ENCODE data around the gene UCKL1.
A peak's percentile ranks its signal among the peaks of the same experiment; 100 is the strongest.

Gene UCKL1

DNA sequence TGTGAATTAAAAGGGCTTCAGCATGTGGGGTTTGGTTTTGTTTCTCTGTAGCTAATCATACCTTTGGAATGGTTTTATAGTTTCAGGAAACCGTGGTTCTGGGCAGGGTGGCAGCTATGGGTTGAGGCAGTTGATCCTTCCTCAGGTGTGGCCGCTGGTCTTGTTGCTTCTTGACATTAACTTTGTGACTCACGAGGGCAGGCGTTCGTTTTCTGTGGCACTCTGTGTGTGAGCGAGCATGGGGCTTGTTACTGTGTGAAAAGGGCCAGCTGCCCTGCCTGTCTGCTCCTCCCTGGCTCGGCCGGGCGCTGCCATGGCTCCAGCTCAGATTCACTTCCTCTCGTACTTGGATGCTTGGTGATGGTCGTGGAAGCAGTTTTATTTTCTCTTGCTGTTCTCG, 45.0 kb downstream of the UCKL1 start:
- Mint-ChIP-seq H3K27me3 (ENCODE audit: low read depth) (no peaks in the 10 kb centered on the region), H3K36me3 (ENCODE audit: low read depth) (peaks cover 13% of the 10 kb centered on the region), H3K4me3 (no peak overlapping the region), H3K9me3 (peaks cover 3% of the 10 kb centered on the region), H3K27ac (no peak overlapping the region), H3K4me1 (ENCODE audit: low read depth) (peaks cover 22% of the 10 kb centered on the region)

DNA sequence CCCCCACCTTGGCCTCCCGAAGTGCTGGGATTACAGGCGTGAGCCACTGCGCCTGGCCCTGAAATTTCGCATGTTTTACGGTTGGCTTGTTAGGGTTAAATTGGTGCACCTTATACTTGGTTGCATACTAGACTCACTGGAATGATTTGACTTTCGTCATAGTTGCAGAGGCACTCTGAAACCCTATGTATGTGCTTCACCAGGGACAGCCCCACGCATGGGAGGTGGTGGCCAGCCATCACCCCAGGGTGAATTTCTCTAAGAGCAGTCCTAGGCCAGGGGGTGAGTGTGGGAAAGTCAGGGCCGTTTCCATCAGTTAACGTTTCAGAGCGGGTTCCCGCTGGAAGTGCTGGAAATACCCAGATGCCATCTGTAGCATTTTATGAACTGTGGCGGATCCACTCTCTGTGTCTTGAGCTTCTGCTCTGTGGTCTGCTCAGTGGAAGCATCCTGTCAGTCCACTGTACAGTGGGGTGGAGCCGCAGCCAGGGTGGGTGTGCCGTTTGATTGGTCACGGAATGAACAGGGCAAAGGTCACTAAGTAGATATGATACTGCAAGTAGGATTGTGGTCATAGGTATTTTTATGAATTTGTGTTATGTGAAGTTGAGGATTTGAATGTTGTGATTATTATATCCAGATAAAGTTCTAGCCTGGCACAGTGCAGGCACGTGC, 48.1 kb downstream of the UCKL1 start:
- H3K27me3 Mint-ChIP-seq (ENCODE audit: low read depth): no peaks in the 10 kb centered on the region

DNA sequence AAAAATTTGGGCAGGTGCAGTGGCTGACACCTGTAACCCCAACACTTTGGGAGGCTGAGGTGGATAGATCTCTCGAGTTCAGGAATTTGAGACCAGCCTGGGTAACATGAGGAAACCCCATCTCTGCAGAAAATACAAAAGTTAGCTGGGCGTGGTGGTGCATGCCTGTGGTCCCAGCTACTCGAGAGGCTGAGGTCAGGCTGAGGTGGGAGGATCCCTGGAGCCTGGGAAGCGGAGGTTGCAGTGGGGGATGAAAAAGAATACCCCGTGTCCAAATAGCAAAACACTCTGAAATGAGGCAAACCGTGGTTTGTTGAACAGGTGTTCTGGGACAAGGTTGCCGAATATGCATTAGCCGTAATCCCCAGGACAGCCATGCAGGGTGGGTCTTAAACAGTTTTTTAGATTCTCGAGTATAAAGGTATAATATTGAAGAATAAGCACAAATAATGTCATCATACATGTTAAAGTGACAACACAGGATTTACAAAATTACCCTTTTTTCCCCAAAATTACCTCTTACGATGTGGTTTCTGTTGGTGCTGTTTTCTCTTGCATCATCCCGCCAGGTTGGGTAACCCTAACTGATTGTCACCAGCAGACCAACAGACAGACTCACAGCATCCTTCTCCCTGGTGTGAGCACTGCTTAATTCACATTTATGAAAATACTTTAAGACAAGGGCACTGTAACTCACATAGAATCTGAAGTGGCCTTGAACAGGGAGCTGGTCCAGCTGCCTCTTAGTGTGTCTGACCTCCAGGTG, 52.2 kb downstream of the UCKL1 start:
- Mint-ChIP-seq H3K27me3 (ENCODE audit: low read depth) (no peaks in the 10 kb centered on the region), H3K9me3 (no peaks in the 10 kb centered on the region), H3K27ac (peak overlapping the region; percentile 72), H3K4me1 (ENCODE audit: low read depth) (peaks cover 22% of the 10 kb centered on the region), H3K4me3 (no peak overlapping the region), H3K36me3 (ENCODE audit: low read depth) (peaks cover 12% of the 10 kb centered on the region)

More for the DNA sequence above, 48.1 kb downstream of the UCKL1 start:
- H3K36me3 Mint-ChIP-seq (ENCODE audit: low read depth): peaks cover 11% of the 10 kb centered on the region
- H3K9me3 Mint-ChIP-seq: no peaks in the 10 kb centered on the region
- H3K4me1 Mint-ChIP-seq (ENCODE audit: low read depth): peaks cover 27% of the 10 kb centered on the region
- H3K27ac Mint-ChIP-seq: peak overlapping the region; percentile 21
- H3K4me3 Mint-ChIP-seq: no peak overlapping the region

DNA sequence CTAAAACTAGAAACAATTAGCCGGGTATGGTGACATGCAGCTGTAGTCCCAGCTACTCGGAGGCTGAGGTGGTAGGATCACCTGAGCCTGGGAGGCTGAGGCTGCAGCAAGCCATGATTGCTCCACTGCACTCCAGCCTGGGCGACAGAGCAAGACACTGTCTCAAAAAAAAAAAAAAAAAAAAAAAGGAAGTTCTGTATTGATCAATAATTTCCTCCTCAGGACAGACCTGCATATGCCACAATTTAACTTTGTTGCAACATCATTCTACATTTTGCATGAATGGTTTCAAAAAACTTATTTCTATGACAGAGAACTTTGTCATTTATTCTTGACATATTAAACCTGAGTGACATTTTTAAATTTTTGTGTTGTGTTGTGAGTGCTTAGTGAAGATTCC, 55.8 kb downstream of the UCKL1 start:
- H3K9me3 Mint-ChIP-seq: no peaks in the 10 kb centered on the region
- peaks cover 45% of the 10 kb centered on the region for H3K4me1 Mint-ChIP-seq (ENCODE audit: low read depth)
- H3K27me3 Mint-ChIP-seq (ENCODE audit: low read depth): no peaks in the 10 kb centered on the region
- no peak overlapping the region for H3K4me3 Mint-ChIP-seq
- no peak overlapping the region for H3K27ac Mint-ChIP-seq
- peaks cover 26% of the 10 kb centered on the region for H3K36me3 Mint-ChIP-seq (ENCODE audit: low read depth)

DNA sequence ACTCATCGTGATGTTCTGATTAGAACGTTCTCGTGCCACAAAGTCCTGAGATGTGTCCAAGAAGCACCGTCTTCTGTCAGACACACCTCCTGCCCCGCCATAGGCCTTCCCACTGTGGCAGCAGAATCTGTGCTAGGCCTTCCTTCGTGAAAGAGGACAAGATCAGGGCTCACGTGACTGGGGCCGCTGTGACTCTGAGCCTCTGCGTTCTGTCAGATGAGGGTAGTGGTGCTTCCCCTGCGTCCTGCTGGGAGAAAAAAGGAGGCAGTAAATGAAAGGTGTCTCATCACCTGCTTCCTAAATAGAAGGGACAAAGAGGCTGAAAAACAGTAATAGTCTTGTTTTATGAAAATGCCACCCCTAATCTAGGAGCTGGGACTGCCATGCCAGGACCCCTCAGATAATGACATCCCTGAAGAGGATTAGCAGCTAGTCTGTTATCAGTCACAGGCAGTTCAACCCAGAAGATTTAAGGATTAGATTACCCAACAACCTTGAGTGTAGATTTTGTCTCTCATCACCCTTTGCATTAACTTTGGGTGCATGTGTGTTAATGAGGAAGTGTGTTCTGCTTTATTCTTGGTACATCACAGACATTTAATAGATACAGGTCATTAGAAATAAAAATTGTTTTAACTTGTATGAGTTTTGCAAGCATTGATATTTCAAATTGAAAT, 57.2 kb downstream of the UCKL1 start:
- H3K27me3 Mint-ChIP-seq (ENCODE audit: low read depth): no peaks in the 10 kb centered on the region
- H3K4me3 Mint-ChIP-seq: no peak overlapping the region
- peaks cover 21% of the 10 kb centered on the region for H3K36me3 Mint-ChIP-seq (ENCODE audit: low read depth)
- H3K4me1 Mint-ChIP-seq (ENCODE audit: low read depth): peaks cover 44% of the 10 kb centered on the region
- no peaks in the 10 kb centered on the region for H3K9me3 Mint-ChIP-seq
- H3K27ac Mint-ChIP-seq: peak overlapping the region; percentile 55

DNA sequence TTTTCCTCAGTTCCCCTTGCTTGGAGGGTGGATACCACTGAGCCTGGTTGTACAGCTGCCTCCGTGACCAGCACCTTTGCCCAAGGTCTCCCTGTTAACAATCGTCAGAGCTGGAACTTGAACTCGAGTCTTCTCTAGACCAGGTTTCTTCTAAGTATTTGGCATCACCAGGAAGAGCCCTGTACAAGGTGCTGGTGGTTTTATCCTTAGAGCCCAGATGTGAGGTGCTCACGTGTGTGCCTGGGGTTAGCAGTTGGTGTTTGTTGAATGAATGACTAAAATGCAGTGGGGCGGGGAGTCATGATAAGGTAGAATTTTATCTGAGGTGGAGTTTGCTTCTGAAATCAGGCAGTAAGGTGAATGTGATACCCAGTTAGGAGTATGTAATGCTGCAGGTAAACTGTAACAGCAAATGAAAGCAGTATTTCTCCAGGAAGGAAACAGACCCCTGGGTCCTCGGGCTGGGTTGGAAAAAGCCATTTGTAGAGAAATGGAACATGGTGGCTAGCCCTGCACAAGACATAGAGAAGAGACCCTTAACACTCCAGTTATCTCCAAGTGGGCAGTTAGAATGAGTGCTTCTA, 58.1 kb downstream of the UCKL1 start:
- H3K27ac Mint-ChIP-seq: peak overlapping the region; percentile 47

DNA sequence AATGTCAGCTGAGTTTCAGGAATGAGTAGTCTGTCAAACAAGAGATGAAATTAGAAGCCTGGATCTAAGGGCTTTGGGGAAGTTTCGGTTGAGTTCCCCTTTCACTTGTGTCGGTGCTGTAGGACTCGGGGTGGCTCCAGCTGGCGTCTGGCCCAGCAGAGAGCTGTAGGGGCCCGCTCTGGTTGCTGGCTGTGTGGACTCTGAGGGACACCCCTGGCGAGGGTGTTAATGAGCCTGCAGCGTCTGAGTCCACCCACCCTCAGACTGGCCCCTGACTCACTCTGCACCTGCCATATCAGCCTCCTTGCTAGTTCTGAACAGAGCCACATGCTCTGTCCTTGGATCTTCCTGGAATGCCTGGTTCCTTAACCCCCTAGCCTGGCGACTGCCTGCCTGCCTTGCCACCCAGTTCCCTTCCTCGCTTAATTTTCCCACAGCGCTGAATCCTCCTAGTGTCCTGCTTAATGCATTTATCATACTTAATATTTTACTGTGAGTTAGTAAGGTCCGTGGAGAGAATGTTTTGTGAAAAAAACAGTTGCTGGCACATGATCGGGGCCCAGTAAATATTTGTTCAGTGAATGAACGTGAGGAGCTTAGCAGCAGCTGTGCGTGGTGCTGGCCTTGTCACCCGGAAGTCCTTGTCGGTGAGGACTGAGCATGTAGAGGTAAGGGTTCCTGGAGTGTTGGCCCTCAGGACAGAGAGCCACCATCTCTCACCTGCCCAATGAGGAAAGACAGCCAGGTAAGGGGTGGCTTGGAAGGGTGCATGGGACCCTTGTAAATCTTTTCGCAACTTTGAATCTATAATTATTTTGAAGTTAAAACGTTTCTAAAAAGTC, 59.7 kb downstream of the UCKL1 start:
- Mint-ChIP-seq H3K27ac (peak overlapping the region; percentile 95), H3K27me3 (ENCODE audit: low read depth) (no peaks in the 10 kb centered on the region), H3K4me3 (peak overlapping the region; percentile 91), H3K9me3 (no peaks in the 10 kb centered on the region), H3K4me1 (ENCODE audit: low read depth) (peaks cover 39% of the 10 kb centered on the region), H3K36me3 (ENCODE audit: low read depth) (peaks cover 16% of the 10 kb centered on the region)

More for the DNA sequence above, 58.1 kb downstream of the UCKL1 start:
- H3K9me3 Mint-ChIP-seq: no peaks in the 10 kb centered on the region
- no peaks in the 10 kb centered on the region for H3K27me3 Mint-ChIP-seq (ENCODE audit: low read depth)
- H3K36me3 Mint-ChIP-seq (ENCODE audit: low read depth): peaks cover 21% of the 10 kb centered on the region
- peak overlapping the region; percentile 53 for H3K4me3 Mint-ChIP-seq
- H3K4me1 Mint-ChIP-seq (ENCODE audit: low read depth): peaks cover 44% of the 10 kb centered on the region

DNA sequence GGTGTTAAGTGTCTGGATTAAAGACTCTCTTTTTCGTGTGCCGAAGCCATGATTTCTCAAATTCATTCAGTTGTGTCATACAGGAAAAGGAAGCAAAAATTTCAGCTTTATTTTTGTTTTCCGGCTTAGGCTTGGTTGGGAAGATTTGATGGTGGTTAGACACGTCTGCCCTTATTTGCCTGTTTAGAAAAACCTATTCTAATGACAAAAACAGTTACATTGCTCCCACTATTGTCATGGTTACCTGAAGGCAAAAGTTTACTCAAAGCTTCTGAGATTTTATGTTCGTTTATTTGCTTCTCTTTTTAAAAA, 60.3 kb downstream of the UCKL1 start:
- no peaks in the 10 kb centered on the region for H3K9me3 Mint-ChIP-seq
- H3K4me1 Mint-ChIP-seq (ENCODE audit: low read depth): peaks cover 37% of the 10 kb centered on the region
- H3K36me3 Mint-ChIP-seq (ENCODE audit: low read depth): peaks cover 18% of the 10 kb centered on the region
- peak overlapping the region; percentile 91 for H3K4me3 Mint-ChIP-seq
- H3K27me3 Mint-ChIP-seq (ENCODE audit: low read depth): no peaks in the 10 kb centered on the region
- peak overlapping the region; percentile 95 for H3K27ac Mint-ChIP-seq

DNA sequence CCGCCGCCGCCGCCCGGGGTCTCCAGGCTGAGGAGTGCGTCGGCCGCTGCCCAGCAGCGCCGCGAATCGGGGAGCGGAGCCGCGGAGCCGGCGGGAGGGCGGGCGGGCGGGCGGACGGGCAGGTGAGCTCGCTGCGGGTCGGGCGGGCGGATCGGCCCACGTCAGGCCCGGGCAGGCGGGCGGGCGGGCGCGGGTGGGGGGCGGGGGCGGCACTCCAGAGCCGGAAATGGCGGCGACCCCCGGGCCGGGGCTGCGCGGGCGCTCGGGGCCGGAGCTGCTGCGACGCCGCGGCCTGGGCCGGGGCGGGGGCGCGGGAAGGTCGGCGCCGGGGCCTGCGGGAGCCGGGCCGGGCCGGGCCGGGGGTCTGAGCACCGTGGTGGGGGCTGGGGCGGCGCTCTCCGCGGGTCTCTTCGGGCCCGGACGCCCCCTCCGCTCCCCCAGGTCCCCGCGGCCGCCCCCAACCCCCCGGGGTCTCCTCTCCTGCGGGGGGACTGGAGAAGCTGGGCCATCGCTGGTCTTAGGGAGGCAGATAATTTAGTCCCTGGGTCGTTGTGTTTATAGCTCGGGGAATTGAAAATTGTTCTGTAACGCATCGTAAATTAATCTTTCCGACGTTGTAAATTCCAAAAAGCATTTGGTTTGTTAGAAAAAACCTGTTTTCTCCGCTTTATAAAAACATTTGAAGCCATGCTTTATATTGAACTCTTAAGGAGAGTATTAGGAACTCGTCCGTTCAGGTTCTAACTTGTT, 60.8 kb downstream of the UCKL1 start:
- H3K9me3 Mint-ChIP-seq: no peaks in the 10 kb centered on the region
- H3K4me1 Mint-ChIP-seq (ENCODE audit: low read depth): peaks cover 34% of the 10 kb centered on the region
- peak overlapping the region; percentile 95 for H3K27ac Mint-ChIP-seq
- peaks cover 18% of the 10 kb centered on the region for H3K36me3 Mint-ChIP-seq (ENCODE audit: low read depth)
- H3K27me3 Mint-ChIP-seq (ENCODE audit: low read depth): no peaks in the 10 kb centered on the region
- peak overlapping the region; percentile 91 for H3K4me3 Mint-ChIP-seq

DNA sequence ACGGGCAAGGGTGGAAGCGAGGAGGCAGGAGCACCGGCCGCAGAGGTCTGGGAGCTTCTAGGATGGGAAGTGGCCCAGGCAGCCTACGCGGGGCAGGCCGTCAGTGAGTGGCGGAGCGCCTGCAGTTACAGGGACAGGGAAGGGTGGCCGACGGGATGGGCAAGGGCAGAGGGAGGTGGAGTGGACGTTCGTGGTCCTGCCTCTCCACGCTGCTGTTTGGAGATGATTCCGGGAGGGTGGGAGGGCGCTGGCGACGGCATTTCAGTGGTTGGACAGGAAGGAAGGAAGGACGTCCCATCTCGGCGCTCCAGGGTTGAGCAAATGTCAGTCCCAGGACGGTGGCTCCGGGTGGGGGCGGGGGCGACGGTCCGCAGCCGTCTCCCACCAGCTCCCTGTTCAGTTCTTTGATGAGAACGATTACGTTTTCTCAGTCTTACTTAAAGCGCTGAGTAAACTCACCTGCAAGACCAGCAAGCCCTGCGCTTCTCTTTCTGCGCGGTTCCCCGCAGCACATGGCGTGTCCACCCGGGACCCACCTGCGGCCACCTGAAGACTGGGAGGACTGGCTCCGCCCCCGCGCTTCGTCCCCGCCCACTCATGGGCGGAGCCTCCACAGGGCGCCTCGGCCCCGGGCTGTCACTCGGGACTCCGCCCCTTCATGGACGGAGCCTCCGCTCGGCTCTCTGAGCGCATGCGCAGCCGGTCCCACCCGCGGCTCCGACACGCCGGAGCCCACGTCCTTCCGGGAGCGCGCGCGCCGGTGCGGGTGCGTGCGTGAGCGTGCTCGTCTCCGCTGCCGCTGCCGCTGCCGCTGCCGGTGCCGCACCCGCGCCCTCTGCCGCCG, 61.6 kb downstream of the UCKL1 start, which contains the start of gene DNAJC5:
Gene DNAJC5 (plus strand): TSS at position 769 of the 844 bp plus-strand sequence. CDS start 33,220 bp downstream, outside the sequence.
- H3K27me3 Mint-ChIP-seq (ENCODE audit: low read depth): no peaks in the 10 kb centered on the region
- peak within 1 kb of the TSS; percentile 91 for H3K4me3 Mint-ChIP-seq
- H3K9me3 Mint-ChIP-seq: no peaks in the 10 kb centered on the region
- H3K27ac Mint-ChIP-seq: peak within 1 kb of the TSS; percentile 95
- H3K36me3 Mint-ChIP-seq (ENCODE audit: low read depth): peaks cover 24% of the 10 kb centered on the region
- peaks cover 34% of the 10 kb centered on the region for H3K4me1 Mint-ChIP-seq (ENCODE audit: low read depth)

DNA sequence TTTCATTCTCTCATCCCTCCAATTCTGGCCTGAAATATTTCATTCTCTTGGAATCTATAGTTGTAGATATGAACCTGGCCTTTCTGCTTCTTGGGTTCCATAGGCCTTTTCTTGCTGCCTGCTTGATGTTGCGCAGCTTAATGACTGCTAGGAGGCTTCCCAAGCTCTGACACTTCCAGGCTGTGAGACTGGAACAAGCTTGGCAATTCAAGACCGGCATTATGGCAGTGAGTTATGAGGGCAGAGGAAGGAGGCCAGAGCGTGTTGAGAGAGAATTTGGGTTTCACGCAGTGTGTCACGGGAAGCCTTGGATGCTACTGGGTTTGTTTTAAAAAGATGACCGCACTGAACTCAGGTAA, 62.2 kb downstream of the UCKL1 start:
- H3K27me3 Mint-ChIP-seq (ENCODE audit: low read depth): no peaks in the 10 kb centered on the region
- peaks cover 31% of the 10 kb centered on the region for H3K4me1 Mint-ChIP-seq (ENCODE audit: low read depth)
- H3K9me3 Mint-ChIP-seq: no peaks in the 10 kb centered on the region
- H3K4me3 Mint-ChIP-seq: peak overlapping the region; percentile 80
- peaks cover 30% of the 10 kb centered on the region for H3K36me3 Mint-ChIP-seq (ENCODE audit: low read depth)
- H3K27ac Mint-ChIP-seq: peak overlapping the region; percentile 62

DNA sequence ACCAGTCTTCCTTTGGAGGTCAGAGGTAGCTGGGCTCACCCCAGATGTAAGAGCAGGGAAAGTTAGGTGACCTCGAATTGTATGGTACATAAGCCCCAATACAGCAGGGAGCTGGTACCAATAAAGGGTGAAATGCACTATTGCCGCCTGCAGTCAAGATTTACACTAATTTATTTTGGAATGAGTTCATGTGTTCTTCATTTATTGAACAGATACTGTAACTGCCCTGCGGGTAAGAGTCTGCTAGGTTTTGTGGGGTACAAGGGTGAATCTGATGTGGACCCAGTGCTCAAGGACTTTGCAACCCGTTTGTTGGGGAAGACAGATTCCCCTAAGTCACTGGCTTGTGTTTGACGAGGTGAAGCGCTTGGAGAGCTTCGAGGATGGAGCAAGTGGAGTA, 63.8 kb downstream of the UCKL1 start:
- H3K36me3 Mint-ChIP-seq (ENCODE audit: low read depth): peaks cover 27% of the 10 kb centered on the region
- H3K4me3 Mint-ChIP-seq: no peak overlapping the region
- H3K4me1 Mint-ChIP-seq (ENCODE audit: low read depth): peaks cover 19% of the 10 kb centered on the region
- no peak overlapping the region for H3K27ac Mint-ChIP-seq
- H3K9me3 Mint-ChIP-seq: no peaks in the 10 kb centered on the region
- no peaks in the 10 kb centered on the region for H3K27me3 Mint-ChIP-seq (ENCODE audit: low read depth)
